Subcutaneous adipose tissue (tissue), 4 donors: ENCODE results near the gene BBLN. TPM values are rescaled to one million over a fixed set of nuclear protein-coding genes. Genes with fewer than 3 reads are reported as not detected.

ENCODE experiments used
- total RNA-seq, 4 donors: library from RNA; depleted of rRNA; stranded (reverse); fragments of >200 nt; gene quantifications; one replicate each; pipeline ENCODE4 v1.1.0, GENCODE V29; 2016
- TF ChIP-seq, protein P1 (sequence below): fragments of 450-650 bp; IDR thresholded peaks from one replicate; pipeline ENCODE4 v1.5.1; 2016; ENCODE audit warnings: low read depth, mild to moderate bottlenecking, control low read depth, antibody characterized with exemption, moderate library complexity

BBLN gene
- total RNA-seq, 4 donors from 2014 or later = 57.7 to 307 (median 228) TPM

GRCh38 chr9:128190013-128190412 is 29.9 kb downstream of the BBLN start:
- TF ChIP-seq, protein P1, sequence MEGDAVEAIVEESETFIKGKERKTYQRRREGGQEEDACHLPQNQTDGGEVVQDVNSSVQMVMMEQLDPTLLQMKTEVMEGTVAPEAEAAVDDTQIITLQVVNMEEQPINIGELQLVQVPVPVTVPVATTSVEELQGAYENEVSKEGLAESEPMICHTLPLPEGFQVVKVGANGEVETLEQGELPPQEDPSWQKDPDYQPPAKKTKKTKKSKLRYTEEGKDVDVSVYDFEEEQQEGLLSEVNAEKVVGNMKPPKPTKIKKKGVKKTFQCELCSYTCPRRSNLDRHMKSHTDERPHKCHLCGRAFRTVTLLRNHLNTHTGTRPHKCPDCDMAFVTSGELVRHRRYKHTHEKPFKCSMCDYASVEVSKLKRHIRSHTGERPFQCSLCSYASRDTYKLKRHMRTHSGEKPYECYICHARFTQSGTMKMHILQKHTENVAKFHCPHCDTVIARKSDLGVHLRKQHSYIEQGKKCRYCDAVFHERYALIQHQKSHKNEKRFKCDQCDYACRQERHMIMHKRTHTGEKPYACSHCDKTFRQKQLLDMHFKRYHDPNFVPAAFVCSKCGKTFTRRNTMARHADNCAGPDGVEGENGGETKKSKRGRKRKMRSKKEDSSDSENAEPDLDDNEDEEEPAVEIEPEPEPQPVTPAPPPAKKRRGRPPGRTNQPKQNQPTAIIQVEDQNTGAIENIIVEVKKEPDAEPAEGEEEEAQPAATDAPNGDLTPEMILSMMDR = no peak

- TF ChIP-seq, protein P1 = no peak
Measured at GRCh38 chr9:128190516-128191405, 30.7 kb downstream of the BBLN start.

DNA sequence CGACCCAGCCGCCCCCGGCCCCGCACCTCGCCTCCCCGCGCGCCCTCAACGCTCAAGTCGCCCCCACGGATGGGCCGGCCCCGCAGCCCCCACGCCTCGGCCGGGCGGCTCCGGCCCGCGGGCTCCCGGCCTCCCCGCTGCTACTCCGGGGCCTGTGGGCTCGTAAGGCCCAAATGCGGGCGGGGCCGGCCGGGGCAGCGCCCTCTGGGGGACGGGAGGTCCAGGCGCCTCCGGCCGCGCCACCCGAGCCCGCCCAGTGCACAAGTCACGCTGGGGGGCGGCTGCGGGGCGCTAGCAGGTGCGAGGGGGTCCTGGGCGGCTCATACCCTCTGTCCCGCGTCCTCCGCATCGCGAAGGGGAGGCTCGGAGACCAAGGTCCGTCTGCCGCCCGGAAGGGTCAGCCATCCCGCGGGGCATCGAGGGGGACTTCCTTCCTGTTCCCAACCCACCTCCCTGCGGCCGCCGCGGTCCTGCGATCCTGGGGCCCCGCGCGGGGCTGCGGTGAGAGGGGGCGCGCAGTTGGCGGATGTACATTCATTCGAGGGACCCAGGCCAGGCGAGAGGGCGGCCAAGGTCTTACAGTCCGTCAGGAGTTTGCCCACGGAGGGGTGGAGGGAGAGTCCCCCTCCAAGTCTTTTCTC is 31.5 kb downstream of the BBLN start, which contains the start of gene CIZ1:
Gene CIZ1 (minus strand): TSS at position 167 of the 641 bp plus-strand sequence. CDS start 715 bp downstream, outside the sequence.
- TF ChIP-seq, protein P1 = no peak

- TF ChIP-seq, protein P1 = no peak
Measured at GRCh38 chr9:128192601-128193371, 32.7 kb downstream of the BBLN start.

- TF ChIP-seq, protein P1 = no peak
Measured at GRCh38 chr9:128193469-128194096, 33.5 kb downstream of the BBLN start.

DNA sequence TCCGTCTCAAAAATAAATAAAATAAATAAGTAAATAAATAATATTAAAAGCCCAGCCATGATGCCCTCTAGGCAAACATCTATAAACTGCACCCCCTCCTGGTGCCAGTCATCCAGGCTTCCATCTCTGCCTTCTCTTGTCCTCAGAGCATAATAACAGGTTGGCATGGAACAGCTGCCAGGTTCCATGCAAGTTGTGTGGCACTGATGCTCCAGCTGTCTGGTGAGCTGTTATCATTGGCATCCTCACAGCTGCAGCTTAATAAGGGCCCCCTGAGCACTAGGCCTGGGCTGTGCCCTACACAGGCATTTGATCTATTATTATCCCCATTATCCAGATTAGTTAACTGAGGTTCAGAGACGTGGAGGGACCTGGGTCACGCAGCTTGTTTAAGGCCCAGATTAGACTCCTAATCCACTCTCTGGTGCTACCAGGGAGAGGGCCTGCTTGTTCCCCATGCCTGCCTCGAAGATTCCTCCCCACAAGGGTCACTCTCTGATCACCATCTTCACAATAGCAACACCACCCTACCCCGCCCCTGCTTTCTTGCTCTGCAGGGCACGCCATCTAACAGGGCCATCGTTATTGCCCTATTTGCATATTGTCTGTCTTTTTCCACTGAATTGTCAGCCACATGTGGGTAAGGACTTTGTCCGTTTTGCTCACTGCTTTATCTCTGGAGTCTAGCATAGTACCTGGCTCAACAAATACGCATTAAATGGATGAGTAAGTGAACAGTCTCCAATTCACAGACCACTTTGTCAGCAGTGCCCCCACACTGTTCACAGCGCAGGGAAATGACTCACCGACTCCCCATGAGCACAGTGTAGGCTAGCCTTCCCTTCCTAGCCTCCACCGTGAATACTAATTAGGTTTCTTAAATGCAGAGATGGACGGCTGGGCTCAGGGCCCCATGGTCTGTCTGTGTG is 41.6 kb downstream of the BBLN start:
- TF ChIP-seq, protein P1 = no peak
